HG02763 (cell line): ENCODE data around the gene LPCAT4.

Experiments
- ATAC-seq: cut with Tn5 transposase; IDR thresholded peaks from one replicate; pipeline ENCODE4 v1.9.1; 2021; ENCODE audit warnings: mild to moderate bottlenecking, moderate library complexity; ENCODE audit not compliant: unreplicated experiment

The LPCAT4 gene

GRCh38 chr15:34337557-34338306 is 29.3 kb downstream of the LPCAT4 start, which contains the start of gene SLC12A6:
Gene SLC12A6, minus strand, starts transcription at chr15:34337781. Its CDS starts 1,101 bp downstream, at chr15:34336680.
- peak; percentile 78 for ATAC-seq

GRCh38 chr15:34336991-34337556 is 29.9 kb downstream of the LPCAT4 start:
- peak; percentile 3 for ATAC-seq

- ATAC-seq, result no peak
Measured at GRCh38 chr15:34336231-34336990, 30.6 kb downstream of the LPCAT4 start.

- ATAC-seq, result no peak
Measured at GRCh38 chr15:34335176-34336032, 31.6 kb downstream of the LPCAT4 start.

- no peak for ATAC-seq
Measured at GRCh38 chr15:34334672-34335071, 32.3 kb downstream of the LPCAT4 start.

- ATAC-seq, result no peak
Measured at GRCh38 chr15:34332553-34333120, 34.4 kb downstream of the LPCAT4 start.

GRCh38 chr15:34331809-34332208 is 35.2 kb downstream of the LPCAT4 start:
- ATAC-seq, result no peak

GRCh38 chr15:34330279-34330678 is 36.7 kb downstream of the LPCAT4 start:
- ATAC-seq, result no peak

- no peak for ATAC-seq
Measured at GRCh38 chr15:34329006-34329405, 38.0 kb downstream of the LPCAT4 start.

- no peak for ATAC-seq
Measured at GRCh38 chr15:34327906-34328305, 39.1 kb downstream of the LPCAT4 start.

- ATAC-seq, result no peak
Measured at GRCh38 chr15:34325368-34325767, 41.6 kb downstream of the LPCAT4 start.

- no peak for ATAC-seq
Measured at GRCh38 chr15:34324933-34325332, 42.1 kb downstream of the LPCAT4 start.

GRCh38 chr15:34323217-34323616 is 43.8 kb downstream of the LPCAT4 start:
- ATAC-seq, result no peak

GRCh38 chr15:34318277-34319079 is 48.5 kb downstream of the LPCAT4 start:
- ATAC-seq, result peak; percentile 61

- no peak for ATAC-seq
Measured at GRCh38 chr15:34314491-34315490, 52.2 kb downstream of the LPCAT4 start.

GRCh38 chr15:34311563-34311962 is 55.4 kb downstream of the LPCAT4 start:
- no peak for ATAC-seq
